CD4-positive, alpha-beta T cell (primary cell): ENCODE data around the gene WNT8B. TPM values are rescaled to one million over a fixed set of nuclear protein-coding genes. Genes with fewer than 3 reads are reported as not detected.

Source experiments
- ATAC-seq: fragments of 200-7000 bp; cut with Tn5 transposase; one replicate; pipeline ENCODE4 v1.10.0; 2022; ENCODE audit warnings: mild to moderate bottlenecking; ENCODE audit not compliant: poor library complexity
- CTCF ChIA-PET: fragments of 350-600 bp; sonication (Branson Sonifier 250); formaldehyde crosslinking; loops from one replicate; lab custom pipeline; 2021; ENCODE audit warnings: antibody characterized with exemption, inconsistent platforms; lab: Charles Lee
- POLR2A ChIA-PET: fragments of 350-600 bp; sonication (Branson Sonifier 250); formaldehyde crosslinking; loops from one replicate; lab custom pipeline; 2021; ENCODE audit warnings: antibody characterized with exemption, inconsistent platforms; lab: Charles Lee
- DNase-seq, 14 experiments: peaks; one replicate each; pipeline ENCODE4 v3.0.0-alpha.2; 2013 to 2020; ENCODE audit warnings: mixed read lengths in 2 of 14
- H3K27ac ChIP-seq, 2 donors: one replicate each; pipeline versions ENCODE4 v1.5.1 to v1.7.0; 2013; ENCODE audit warnings: low read length in 2 of 2, low read depth in 1 of 2, mild to moderate bottlenecking in 1 of 2
- H3K27me3 ChIP-seq, 2 experiments: 1 replicate in 1 of 2; 2 replicates in 1 of 2; pipeline versions ENCODE4 v1.6.1 to v1.7.0; 2013; ENCODE audit warnings: low read length in 2 of 2, control low read depth in 1 of 2, mild to moderate bottlenecking in 1 of 2, moderate library complexity in 1 of 2; ENCODE audit not compliant: insufficient read depth in 2 of 2, control insufficient read depth in 1 of 2
- H3K36me3 ChIP-seq: one replicate; pipeline ENCODE4 v1.6.1; 2013; ENCODE audit warnings: low read length, control low read depth; ENCODE audit not compliant: insufficient read depth
- H3K4me1 ChIP-seq: one replicate; pipeline ENCODE4 v1.6.1; 2013; ENCODE audit warnings: low read length, control low read depth; ENCODE audit not compliant: insufficient read depth
- H3K4me3 ChIP-seq: one replicate; pipeline ENCODE4 v1.5.1; 2013; ENCODE audit warnings: mild to moderate bottlenecking, low read length, moderate library complexity
- H3K9me3 ChIP-seq, 2 experiments: 1 replicate in 1 of 2; 2 replicates in 1 of 2; pipeline versions ENCODE4 v1.6.1 to v1.7.0; 2013; ENCODE audit warnings: low read length in 2 of 2, mild to moderate bottlenecking in 2 of 2, control low read depth in 1 of 2, moderate library complexity in 1 of 2; ENCODE audit not compliant: control insufficient read depth in 1 of 2, insufficient read depth in 1 of 2
- H3K27ac Mint-ChIP-seq: one replicate; pipeline ENCODE4 v1.8.0; 2020; ENCODE audit warnings: mixed read lengths
- H3K27me3 Mint-ChIP-seq: one replicate; pipeline ENCODE4 v1.8.0; 2021; ENCODE audit warnings: mixed read lengths
- H3K36me3 Mint-ChIP-seq: one replicate; pipeline ENCODE4 v1.8.0; 2021; ENCODE audit warnings: low read depth, mixed read lengths
- H3K4me1 Mint-ChIP-seq: one replicate; pipeline ENCODE4 v1.8.0; 2021; ENCODE audit warnings: low read depth, mixed read lengths
- H3K4me3 Mint-ChIP-seq: one replicate; pipeline ENCODE4 v1.8.0; 2020; ENCODE audit warnings: mild to moderate bottlenecking, mixed read lengths
- H3K9me3 Mint-ChIP-seq: one replicate; pipeline ENCODE4 v1.8.0; 2020; ENCODE audit warnings: mixed read lengths
- CTCF ChIP-seq: fragments of 200-600 bp; IDR thresholded peaks from one replicate; pipeline ENCODE4 v1.8.0; 2022; ENCODE audit warnings: antibody characterized with exemption, mild to moderate bottlenecking
- intact Hi-C, 2 experiments: fragments of 100-400 bp; cut with DNase I in 1 of 2; cut with micrococcal nuclease in 1 of 2; formaldehyde crosslinking; loops; one replicate each; pipeline versions ENCODE4 v1.15.1 to v1.9.0; 2023 to 2025; cut with DNase I, micrococcal nuclease
- total RNA-seq, 174 experiments: library from RNA in 2 of 174; stranded (reverse) in 2 of 174; gene quantifications; one replicate each; pipeline ENCODE4 v1.2.3 and lab custom pipeline; 2021 to 2026

The WNT8B gene
- total RNA-seq, 2 experiments from 2014 or later, result not detected

GRCh38 chr10:100502926-100503494 is 40.2 kb downstream of the WNT8B start:
- ChIA-PET POLR2A (no interaction called here), CTCF (interaction anchor here (1.3 kb wide), 1 partner anchor 21 kb away, joined by 3 read pairs; no protein-coding TSS in a partner anchor)
- Mint-ChIP-seq H3K27ac (no peak overlapping the region), H3K9me3 (no peaks in the 10 kb centered on the region), H3K4me3 (no peak overlapping the region), H3K4me1 (peaks cover 2% of the 10 kb centered on the region), H3K36me3 (peaks cover 82% of the 10 kb centered on the region), H3K27me3 (no peaks in the 10 kb centered on the region)
- peaks cover 8% of the 10 kb centered on the region for H3K4me1 ChIP-seq
- no peak for DNase-seq
- H3K27ac ChIP-seq, result no peak overlapping the region
- no peaks in the 10 kb centered on the region for H3K27me3 ChIP-seq
- TF ChIP-seq CTCF, result no peak
- intact Hi-C loops, result loop anchor here in 1 of 2 experiments (10.0 kb wide), 1 partner anchor 658 kb away; no protein-coding TSS in a partner anchor
- H3K4me3 ChIP-seq, result no peak overlapping the region
- no peaks in the 10 kb centered on the region for H3K9me3 ChIP-seq
- peaks cover 75% of the 10 kb centered on the region for H3K36me3 ChIP-seq
- no peak for ATAC-seq

GRCh38 chr10:100504096-100504495 is 41.3 kb downstream of the WNT8B start:
- intact Hi-C loops, result loop anchor here in 1 of 2 experiments (10.0 kb wide), 1 partner anchor 659 kb away; no protein-coding TSS in a partner anchor
- Histone ChIP-seq H3K9me3 (no peaks in the 10 kb centered on the region), H3K27ac (no peak overlapping the region), H3K36me3 (peaks cover 70% of the 10 kb centered on the region), H3K4me1 (peaks cover 19% of the 10 kb centered on the region), H3K4me3 (no peak overlapping the region), H3K27me3 (no peaks in the 10 kb centered on the region)
- H3K4me1 Mint-ChIP-seq, result peaks cover 13% of the 10 kb centered on the region
- ChIA-PET POLR2A (no interaction called here), CTCF (interaction anchor here (1.3 kb wide), 1 partner anchor 22 kb away, joined by 3 read pairs; no protein-coding TSS in a partner anchor)
- H3K9me3 Mint-ChIP-seq, result no peaks in the 10 kb centered on the region
- H3K4me3 Mint-ChIP-seq, result no peak overlapping the region
- ATAC-seq (no peak), DNase-seq (no peak)
- H3K36me3 Mint-ChIP-seq, result peaks cover 77% of the 10 kb centered on the region
- H3K27me3 Mint-ChIP-seq, result no peaks in the 10 kb centered on the region
- no peak overlapping the region for H3K27ac Mint-ChIP-seq
- no peak for TF ChIP-seq CTCF

GRCh38 chr10:100505164-100505563 is 42.4 kb downstream of the WNT8B start:
- no peaks in the 10 kb centered on the region for H3K27me3 ChIP-seq
- ATAC-seq (no peak), DNase-seq (no peak)
- POLR2A ChIA-PET, result no interaction called here
- no peaks in the 10 kb centered on the region for H3K9me3 Mint-ChIP-seq
- intact Hi-C loops, result loop anchor here in 1 of 2 experiments (10.0 kb wide), 1 partner anchor 660 kb away; no protein-coding TSS in a partner anchor
- peaks cover 28% of the 10 kb centered on the region for H3K4me1 ChIP-seq
- no peaks in the 10 kb centered on the region for H3K27me3 Mint-ChIP-seq
- H3K36me3 Mint-ChIP-seq, result peaks cover 66% of the 10 kb centered on the region
- no peak overlapping the region for H3K27ac Mint-ChIP-seq
- no peak for TF ChIP-seq CTCF
- no peak overlapping the region for H3K4me3 ChIP-seq
- CTCF ChIA-PET, result no interaction called here
- peaks cover 24% of the 10 kb centered on the region for H3K4me1 Mint-ChIP-seq
- peaks cover 60% of the 10 kb centered on the region for H3K36me3 ChIP-seq
- H3K27ac ChIP-seq, result no peak overlapping the region
- no peaks in the 10 kb centered on the region for H3K9me3 ChIP-seq
- no peak overlapping the region for H3K4me3 Mint-ChIP-seq
